DMS 273 (cell line): ENCODE measurements around the gene ENO1.
"Not testable (repeated sequence)": the region's sequence is repeated elsewhere in the genome, so short reads cannot be mapped to it uniquely, and the experiment has no call there.

ENCODE experiments used
- DNase-seq: peaks from one replicate; lab custom pipeline; 2025; ENCODE audit not compliant: unreplicated experiment; lab: John Stamatoyannopoulos, UW

ENO1 gene

DNA sequence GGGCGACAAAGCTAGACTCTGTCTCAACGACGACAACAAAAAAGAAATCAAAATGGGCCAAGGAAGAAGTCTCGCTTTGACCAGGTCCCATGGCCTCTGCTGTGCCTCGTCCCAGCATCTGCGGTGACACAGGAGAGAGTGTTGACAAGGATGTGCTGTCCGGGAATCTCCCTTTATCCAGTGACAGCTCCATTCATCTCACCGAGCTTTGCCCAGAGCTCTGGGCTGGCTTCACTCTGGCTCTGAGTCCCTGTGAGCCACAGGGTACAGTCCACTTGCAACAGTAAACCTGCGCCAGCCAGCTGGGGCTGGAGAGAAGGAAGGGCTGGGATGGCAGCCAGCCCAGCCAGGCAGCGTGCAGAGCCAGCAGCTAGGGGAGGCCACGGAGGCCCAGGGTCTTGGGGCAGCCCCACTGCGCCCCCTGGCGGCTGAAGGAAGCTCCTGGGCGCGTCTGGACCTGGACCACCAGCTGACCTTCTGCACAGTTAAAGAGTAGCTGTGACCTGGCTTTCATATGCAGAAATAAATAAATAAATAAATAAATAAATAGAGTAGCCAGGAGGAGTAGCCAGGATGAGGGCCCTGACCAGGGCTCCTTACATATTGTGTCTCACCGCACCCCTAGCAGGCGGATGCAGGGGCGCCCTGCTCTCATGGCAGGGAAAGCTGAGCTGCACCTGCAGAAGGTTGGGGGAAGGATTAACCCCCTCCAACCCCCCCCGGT lies 29.7 kb downstream of the ENO1 start:
- DNase-seq = peak; percentile 98

DNA sequence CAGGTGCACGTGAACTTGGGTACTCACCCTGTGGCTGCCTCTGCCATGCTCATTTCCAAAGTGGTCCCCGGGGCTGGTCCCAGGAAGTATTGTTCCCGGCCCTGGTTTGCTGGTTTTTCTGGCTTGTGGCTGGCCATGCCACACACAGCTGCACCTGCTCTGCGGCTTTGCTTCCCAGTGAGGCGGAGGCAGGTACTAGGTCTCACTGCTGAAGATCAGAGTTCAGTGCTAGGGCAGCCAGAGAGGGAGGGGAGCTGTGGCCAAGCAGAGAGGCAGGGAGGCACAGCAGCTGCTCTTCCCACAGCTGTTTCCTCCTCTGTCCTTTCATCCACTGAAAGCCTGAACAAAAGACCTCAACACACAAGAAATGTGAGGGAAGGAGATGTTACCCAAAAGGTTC lies 30.5 kb downstream of the ENO1 start:
- DNase-seq = peak; percentile 64

DNA sequence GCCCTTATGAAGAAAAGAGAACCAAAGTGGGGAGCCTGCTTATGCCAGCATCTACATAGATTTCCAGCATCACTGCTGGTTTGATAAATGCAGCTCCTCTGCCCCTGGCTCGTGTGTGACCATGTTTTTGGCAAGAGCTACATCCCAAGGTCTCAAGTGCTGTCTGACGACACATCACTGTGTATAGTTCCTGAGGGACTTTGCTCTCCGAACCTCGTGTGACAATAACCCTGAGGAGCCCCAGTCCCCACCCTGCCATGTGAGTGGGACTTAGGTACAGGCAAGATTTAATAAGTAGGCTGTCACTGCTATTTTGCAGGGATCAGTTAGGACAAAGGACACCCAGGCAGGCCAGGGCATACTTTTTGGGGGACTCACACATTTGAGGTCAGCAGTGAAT lies 32.2 kb downstream of the ENO1 start:
- no peak for DNase-seq

- DNase-seq = peak; percentile 32
These were observed 33.1 kb downstream of the ENO1 start for GRCh38 chr1:8845104-8846097.

GRCh38 chr1:8844501-8845006 lies 33.9 kb downstream of the ENO1 start:
- peak; percentile 98 for DNase-seq

- no peak for DNase-seq
These were observed 37.1 kb downstream of the ENO1 start for GRCh38 chr1:8841395-8841794.

- no peak for DNase-seq
These were observed 38.5 kb downstream of the ENO1 start for GRCh38 chr1:8839990-8840389.

GRCh38 chr1:8835941-8836643 lies 42.4 kb downstream of the ENO1 start:
- DNase-seq = no peak

- DNase-seq = peak; percentile 59
These were observed 47.1 kb downstream of the ENO1 start for GRCh38 chr1:8831340-8831739.

- not testable (repeated sequence) for DNase-seq
These were observed 47.8 kb downstream of the ENO1 start for GRCh38 chr1:8830732-8831131.

DNA sequence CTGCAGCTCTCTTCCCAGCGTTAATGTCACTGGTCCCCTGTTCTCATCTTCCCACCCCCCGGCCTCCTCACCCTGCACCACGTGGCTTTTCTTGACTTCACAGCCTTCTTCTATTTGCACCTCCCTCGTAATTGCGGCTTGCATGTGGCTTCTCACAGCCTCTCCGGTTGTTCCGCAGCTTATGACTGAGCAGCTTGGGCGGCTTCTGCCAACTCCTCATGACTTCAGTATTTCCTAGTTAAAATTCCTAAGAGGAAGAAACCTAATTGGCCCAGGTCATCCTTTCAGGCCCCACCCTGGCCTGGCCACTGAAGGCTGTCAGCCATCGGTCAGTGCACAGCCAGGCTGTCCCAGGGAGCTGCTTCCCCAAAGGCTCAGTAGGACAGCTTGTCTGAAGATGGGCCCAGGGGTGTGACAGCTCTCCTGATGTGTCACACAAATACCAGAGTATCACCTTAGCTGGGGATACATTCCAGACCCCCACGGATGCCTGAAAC lies 52.5 kb downstream of the ENO1 start:
- no peak for DNase-seq

DNA sequence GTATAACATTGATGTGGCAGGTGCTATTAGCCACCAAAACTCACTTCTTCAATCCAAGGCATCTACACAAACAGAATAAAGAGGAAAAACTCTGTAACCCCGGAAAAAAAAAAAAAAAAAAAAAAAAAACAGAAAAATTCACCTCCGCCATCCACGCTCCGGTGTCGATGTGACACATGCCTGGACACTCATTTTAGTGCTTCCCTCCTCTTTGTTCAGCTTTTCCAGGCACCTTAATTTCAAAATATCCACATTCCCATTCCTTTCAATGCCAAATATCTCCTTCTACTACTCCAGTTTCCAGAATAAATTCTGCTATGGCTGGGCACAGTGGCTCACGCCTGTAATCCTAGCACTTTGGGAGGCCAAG lies 55.2 kb downstream of the ENO1 start:
- no peak for DNase-seq

DNA sequence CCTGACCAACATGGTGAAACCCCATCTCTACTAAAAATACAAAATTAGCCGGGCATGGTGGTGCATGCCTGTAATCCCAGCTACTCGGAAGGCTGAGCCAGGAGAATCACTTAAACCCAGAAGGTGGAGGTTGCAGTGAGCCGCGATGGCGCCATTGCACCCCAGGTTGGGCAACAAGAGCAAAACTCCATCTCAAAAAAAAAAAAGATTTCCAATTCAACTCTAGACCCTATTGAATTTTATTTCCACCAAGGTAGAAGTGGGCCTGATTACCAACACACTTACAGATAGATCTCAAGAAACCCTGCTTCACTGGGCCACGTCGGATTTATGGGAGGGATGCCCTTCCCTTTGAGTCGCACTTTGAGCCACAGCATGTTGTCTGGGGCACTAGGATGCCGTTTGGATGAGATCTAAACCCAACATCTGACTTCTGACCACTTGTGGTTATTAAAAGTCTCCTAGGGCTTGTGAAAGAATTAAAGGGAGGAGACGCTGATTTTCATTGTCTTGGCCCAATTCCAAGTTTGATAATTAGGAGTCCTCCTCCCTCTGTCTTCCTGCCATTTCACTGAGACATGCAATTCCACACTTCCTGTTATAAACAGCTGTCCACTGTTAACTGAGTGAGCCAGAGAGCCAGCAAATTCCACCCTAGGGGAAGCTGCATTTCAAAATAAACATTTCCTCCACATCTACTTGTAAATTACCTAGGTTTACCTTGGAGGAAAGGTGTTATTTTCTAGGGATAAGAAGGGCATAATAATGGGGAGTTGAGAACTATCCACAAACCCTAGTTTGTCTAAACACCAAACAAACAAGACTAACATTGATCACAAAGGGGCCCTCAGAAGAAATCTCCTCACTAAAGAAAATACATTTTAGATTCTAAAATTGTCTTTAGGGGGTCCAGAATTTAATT lies 55.9 kb downstream of the ENO1 start:
- peak; percentile 91 for DNase-seq

GRCh38 chr1:8821084-8821483 lies 57.4 kb downstream of the ENO1 start:
- DNase-seq = no peak

DNA sequence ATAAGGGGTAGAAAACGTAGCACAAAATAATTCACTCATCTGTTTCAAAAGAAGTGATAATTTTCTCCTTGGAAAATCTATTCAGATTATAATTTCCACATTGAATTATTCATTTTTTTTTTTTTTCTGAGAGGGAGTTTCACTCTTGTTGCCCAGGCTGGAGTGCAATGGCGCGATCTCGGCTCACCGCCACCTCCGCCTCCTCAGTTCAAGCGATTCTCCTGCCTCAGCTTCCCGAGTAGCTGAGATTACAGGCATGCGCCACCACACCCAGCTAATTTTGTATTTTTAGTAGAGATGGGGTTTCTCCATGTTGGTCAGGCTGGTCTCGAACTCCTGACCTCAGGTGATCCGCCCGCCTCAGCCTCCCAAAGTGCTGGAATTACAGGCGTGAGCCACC lies 59.7 kb downstream of the ENO1 start:
- not testable (repeated sequence) for DNase-seq

- peak; percentile 65 for DNase-seq
These were observed 60.1 kb downstream of the ENO1 start for GRCh38 chr1:8818325-8818775.

- DNase-seq = peak; percentile 97
These were observed 60.8 kb downstream of the ENO1 start, which contains the start of gene RERE for GRCh38 chr1:8817412-8818324. TSS of gene RERE (minus strand) at chr1:8817640.

DNA sequence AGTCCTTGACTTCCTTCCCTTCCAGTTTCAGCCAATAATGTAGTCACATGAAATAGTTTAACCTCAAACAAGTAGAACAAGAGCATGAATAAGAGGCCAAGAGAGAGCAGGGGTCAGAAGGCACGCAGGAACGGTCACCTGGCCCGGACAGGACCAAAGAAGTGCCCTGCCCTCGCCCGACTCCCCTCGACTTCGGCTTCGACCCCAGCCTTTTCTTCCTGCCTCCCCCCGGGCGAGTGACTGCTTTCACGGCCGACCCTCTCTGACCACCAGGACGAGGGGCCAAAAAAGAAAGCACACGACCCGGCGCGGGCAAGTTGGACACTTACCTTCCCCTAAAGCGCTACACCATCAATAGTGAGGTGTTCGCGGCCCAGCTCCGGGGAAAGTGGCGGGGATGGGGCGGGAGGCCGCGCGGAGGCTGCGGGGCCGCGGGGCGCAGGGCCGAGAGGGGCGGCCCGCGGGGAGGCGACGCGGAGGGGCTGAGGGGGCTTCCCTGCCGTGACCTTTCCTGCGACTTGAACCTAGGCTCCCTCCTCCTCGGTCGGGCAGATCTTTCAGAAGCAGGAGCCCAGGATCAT lies 61.6 kb downstream of the ENO1 start:
- DNase-seq = peak; percentile 64
